Cardiac muscle cell (in vitro differentiated cells and primary cell): ENCODE results near the gene ERBB4. TPM values are rescaled to one million over a fixed set of nuclear protein-coding genes. Genes with fewer than 3 reads are reported as not detected.

Experiments used
- DNase-seq, 2 donors: peaks; one replicate each; pipeline versions ENCODE4 v3.0.0 to v3.0.0-alpha.2; 2010 to 2017; ENCODE audit warnings: low read depth in 1 of 2, low spot score in 1 of 2
- H3K27ac ChIP-seq: fragments of 200-600 bp; sonication (generic); 2 replicates; pipeline ENCODE4 v1.5.1; 2016
- H3K27me3 ChIP-seq: fragments of 200-600 bp; sonication (generic); 2 replicates; pipeline ENCODE4 v1.6.0; 2016; ENCODE audit warnings: control low read depth
- H3K36me3 ChIP-seq: fragments of 200-600 bp; sonication (generic); 2 replicates; pipeline ENCODE4 v1.5.1; 2016; ENCODE audit warnings: control low read depth
- H3K4me1 ChIP-seq: fragments of 200-600 bp; sonication (generic); 2 replicates; pipeline ENCODE4 v1.8.1; 2017; ENCODE audit warnings: low read depth, mild to moderate bottlenecking, mixed run types
- H3K4me3 ChIP-seq: fragments of 200-600 bp; sonication (generic); 2 replicates; pipeline ENCODE4 v1.5.1; 2016; ENCODE audit warnings: mild to moderate bottlenecking
- H3K9me3 ChIP-seq: fragments of 200-600 bp; sonication (generic); 2 replicates; pipeline ENCODE4 v1.5.1; 2017; ENCODE audit warnings: low read depth, mild to moderate bottlenecking, control low read depth
- CTCF ChIP-seq: IDR thresholded peaks from 2 replicates; pipeline ENCODE4 v1.5.1; 2012; ENCODE audit warnings: low read depth, mild to moderate bottlenecking, low read length
- polyA plus RNA-seq: library from polyadenylated mRNA; unstranded; fragments of >200 nt; fragmentation: Nextera tagmentation; extraction: Ambion mirVana; gene quantifications from 2 replicates; pipeline ENCODE4 v1.2.1, GENCODE V29; 2016
- total RNA-seq: library from RNA; depleted of rRNA; stranded (reverse); fragments of >200 nt; gene quantifications from 2 replicates; pipeline ENCODE4 v1.2.3, GENCODE V29; 2016

ERBB4 gene
- total and polyA plus RNA-seq, 2 experiments from 2014 or later: 38.1 to 42.1 TPM

- TF ChIP-seq CTCF: no peak
- DNase-seq: no peak
- H3K27me3 ChIP-seq: no peaks in the 10 kb centered on the region
- no peak overlapping the region for H3K27ac ChIP-seq
- H3K4me1 ChIP-seq: no peaks in the 10 kb centered on the region
- no peaks in the 10 kb centered on the region for H3K36me3 ChIP-seq
- no peak overlapping the region for H3K4me3 ChIP-seq
- H3K9me3 ChIP-seq: no peaks in the 10 kb centered on the region
Measured at GRCh38 chr2:211367293-211367692, 1171.3 kb downstream of the ERBB4 start.

- H3K9me3 ChIP-seq: no peaks in the 10 kb centered on the region
- no peak overlapping the region for H3K4me3 ChIP-seq
- H3K4me1 ChIP-seq: no peaks in the 10 kb centered on the region
- no peaks in the 10 kb centered on the region for H3K36me3 ChIP-seq
- no peaks in the 10 kb centered on the region for H3K27me3 ChIP-seq
- TF ChIP-seq CTCF: no peak
- H3K27ac ChIP-seq: no peak overlapping the region
- DNase-seq: no peak
Measured at GRCh38 chr2:211364911-211365310, 1173.7 kb downstream of the ERBB4 start.

- DNase-seq: no peak
- Histone ChIP-seq H3K27me3 (no peaks in the 10 kb centered on the region), H3K36me3 (no peaks in the 10 kb centered on the region), H3K4me3 (no peak overlapping the region), H3K27ac (no peak overlapping the region), H3K4me1 (no peaks in the 10 kb centered on the region), H3K9me3 (no peaks in the 10 kb centered on the region)
- no peak for TF ChIP-seq CTCF
Measured at GRCh38 chr2:211361383-211361782, 1177.2 kb downstream of the ERBB4 start.

- Histone ChIP-seq H3K27me3 (no peaks in the 10 kb centered on the region), H3K36me3 (no peaks in the 10 kb centered on the region), H3K4me3 (no peak overlapping the region), H3K4me1 (no peaks in the 10 kb centered on the region), H3K27ac (no peak overlapping the region), H3K9me3 (no peaks in the 10 kb centered on the region)
- no peak for DNase-seq
- TF ChIP-seq CTCF: no peak
Measured at GRCh38 chr2:211359347-211359746, 1179.3 kb downstream of the ERBB4 start.

GRCh38 chr2:211358504-211358903, 1180.1 kb downstream of the ERBB4 start:
- no peak for DNase-seq
- TF ChIP-seq CTCF: no peak
- H3K4me3 ChIP-seq: no peak overlapping the region
- H3K27ac ChIP-seq: no peak overlapping the region
- no peaks in the 10 kb centered on the region for H3K4me1 ChIP-seq
- no peaks in the 10 kb centered on the region for H3K36me3 ChIP-seq
- no peaks in the 10 kb centered on the region for H3K27me3 ChIP-seq
- H3K9me3 ChIP-seq: no peaks in the 10 kb centered on the region

- no peaks in the 10 kb centered on the region for H3K9me3 ChIP-seq
- no peak for DNase-seq
- no peaks in the 10 kb centered on the region for H3K36me3 ChIP-seq
- H3K4me3 ChIP-seq: no peak overlapping the region
- no peak for TF ChIP-seq CTCF
- no peaks in the 10 kb centered on the region for H3K4me1 ChIP-seq
- no peaks in the 10 kb centered on the region for H3K27me3 ChIP-seq
- no peak overlapping the region for H3K27ac ChIP-seq
Measured at GRCh38 chr2:211354481-211354880, 1184.1 kb downstream of the ERBB4 start.
